Measurements from ENCODE around the gene ADIG.

ADIG gene

GRCh38 chr20:38581013-38581412, at the start of gene ADIG:
Gene ADIG (plus strand): TSS chr20:38581197. CDS start chr20:38581251, 54 bp downstream.
- DNase-seq (ENCODE audit: low read depth): no peak

GRCh38 chr20:38534756-38535155, 46.2 kb upstream of the ADIG start:
- no peak for DNase-seq (ENCODE audit: low read depth)
- TF ChIP-seq CTCF (conservative IDR thresholded peaks at IDR 0.05; ENCODE audit: low read depth, low read length): no peak
- no peak overlapping the region for H3K4me3 ChIP-seq (ENCODE audit: low read length)

More at GRCh38 chr20:38581013-38581412, at the start of gene ADIG:
- H3K4me3 ChIP-seq (ENCODE audit: low read length): no peak within 1 kb of the TSS
- no peak for TF ChIP-seq CTCF (conservative IDR thresholded peaks at IDR 0.05; ENCODE audit: low read depth, low read length)

- DNase-seq (ENCODE audit: low read depth): no peak
- no peak overlapping the region for H3K4me3 ChIP-seq (ENCODE audit: low read length)
- TF ChIP-seq CTCF (conservative IDR thresholded peaks at IDR 0.05; ENCODE audit: low read depth, low read length): no peak
Observed at GRCh38 chr20:38536310-38536709, 44.7 kb upstream of the ADIG start.

- no peak for TF ChIP-seq CTCF (conservative IDR thresholded peaks at IDR 0.05; ENCODE audit: low read depth, low read length)
- no peak overlapping the region for H3K4me3 ChIP-seq (ENCODE audit: low read length)
- DNase-seq (ENCODE audit: low read depth): no peak
Observed at GRCh38 chr20:38537176-38537575, 43.8 kb upstream of the ADIG start.

GRCh38 chr20:38538789-38539188, 42.2 kb upstream of the ADIG start:
- no peak for TF ChIP-seq CTCF (conservative IDR thresholded peaks at IDR 0.05; ENCODE audit: low read depth, low read length)
- no peak for DNase-seq (ENCODE audit: low read depth)
- H3K4me3 ChIP-seq (ENCODE audit: low read length): no peak overlapping the region

- no peak for DNase-seq (ENCODE audit: low read depth)
- no peak for TF ChIP-seq CTCF (conservative IDR thresholded peaks at IDR 0.05; ENCODE audit: low read depth, low read length)
- no peak overlapping the region for H3K4me3 ChIP-seq (ENCODE audit: low read length)
Observed at GRCh38 chr20:38543014-38543906, 37.7 kb upstream of the ADIG start.

GRCh38 chr20:38545771-38546170, 35.2 kb upstream of the ADIG start:
- no peak for DNase-seq (ENCODE audit: low read depth)
- no peak overlapping the region for H3K4me3 ChIP-seq (ENCODE audit: low read length)
- TF ChIP-seq CTCF (conservative IDR thresholded peaks at IDR 0.05; ENCODE audit: low read depth, low read length): no peak
